ENCODE data around the gene SLC6A3.
"Not testable (repeated sequence)": the region's sequence is repeated elsewhere in the genome, so short reads cannot be mapped to it uniquely, and the experiment has no call there.

SLC6A3 gene

GRCh38 chr5:1360861-1361260, 84.4 kb downstream of the SLC6A3 start:
- WGBS, 2 experiments, result 84 to 93% methylated on average over 4 of the region's 4 CpGs
- Histone ChIP-seq H3K27me3 (ENCODE audit: control insufficient read depth, insufficient read depth, low read length, poor library complexity, severe bottlenecking) (no peaks in the 10 kb centered on the region), H3K9me3 (ENCODE audit: control insufficient read depth, low read length) (no peaks in the 10 kb centered on the region), H3K4me1 (ENCODE audit: control insufficient read depth, insufficient read depth, low read length) (no peaks in the 10 kb centered on the region), H3K27ac (ENCODE audit: insufficient read depth, low read depth, low read length, poor library complexity, severe bottlenecking) (no peak overlapping the region), H3K4me3 (ENCODE audit: insufficient read depth, low read depth, low read length) (no peak overlapping the region), H3K36me3 (ENCODE audit: control insufficient read depth, insufficient read depth, low read length) (no peaks in the 10 kb centered on the region)

- H3K4me3 ChIP-seq (ENCODE audit: insufficient read depth, low read depth, low read length); H3K4me1 ChIP-seq (ENCODE audit: control insufficient read depth, insufficient read depth, low read length); H3K27me3 ChIP-seq (ENCODE audit: control insufficient read depth, insufficient read depth, low read length, poor library complexity, severe bottlenecking); H3K9me3 ChIP-seq (ENCODE audit: control insufficient read depth, low read length); H3K36me3 ChIP-seq (ENCODE audit: control insufficient read depth, insufficient read depth, low read length); H3K27ac ChIP-seq (ENCODE audit: insufficient read depth, low read depth, low read length, poor library complexity, severe bottlenecking): not testable (repeated sequence)
- 89 to 92% methylated on average over 7 of the region's 7 CpGs for WGBS, 2 experiments
Observed at GRCh38 chr5:1360367-1360766, 84.9 kb downstream of the SLC6A3 start.

- Histone ChIP-seq H3K27ac (ENCODE audit: insufficient read depth, low read depth, low read length, poor library complexity, severe bottlenecking) (no peak overlapping the region), H3K4me3 (ENCODE audit: insufficient read depth, low read depth, low read length) (no peak overlapping the region), H3K27me3 (ENCODE audit: control insufficient read depth, insufficient read depth, low read length, poor library complexity, severe bottlenecking) (no peaks in the 10 kb centered on the region), H3K4me1 (ENCODE audit: control insufficient read depth, insufficient read depth, low read length) (no peaks in the 10 kb centered on the region), H3K9me3 (ENCODE audit: control insufficient read depth, low read length) (no peaks in the 10 kb centered on the region), H3K36me3 (ENCODE audit: control insufficient read depth, insufficient read depth, low read length) (no peaks in the 10 kb centered on the region)
- WGBS, 2 experiments, result 96 to 98% methylated on average over 10 to 11 of the region's 11 CpGs
Observed at GRCh38 chr5:1359713-1360112, 85.5 kb downstream of the SLC6A3 start.

GRCh38 chr5:1359031-1359645, 86.1 kb downstream of the SLC6A3 start:
- H3K9me3 ChIP-seq (ENCODE audit: control insufficient read depth, low read length), result no peaks in the 10 kb centered on the region
- H3K4me3 ChIP-seq (ENCODE audit: insufficient read depth, low read depth, low read length), result no peak overlapping the region
- no peaks in the 10 kb centered on the region for H3K27me3 ChIP-seq (ENCODE audit: control insufficient read depth, insufficient read depth, low read length, poor library complexity, severe bottlenecking)
- no peaks in the 10 kb centered on the region for H3K4me1 ChIP-seq (ENCODE audit: control insufficient read depth, insufficient read depth, low read length)
- 90 to 92% methylated on average over 31 of the region's 31 CpGs for WGBS, 2 experiments
- H3K27ac ChIP-seq (ENCODE audit: insufficient read depth, low read depth, low read length, poor library complexity, severe bottlenecking), result no peak overlapping the region
- H3K36me3 ChIP-seq (ENCODE audit: control insufficient read depth, insufficient read depth, low read length), result no peaks in the 10 kb centered on the region

- no peaks in the 10 kb centered on the region for H3K4me1 ChIP-seq (ENCODE audit: control insufficient read depth, insufficient read depth, low read length)
- H3K36me3 ChIP-seq (ENCODE audit: control insufficient read depth, insufficient read depth, low read length), result no peaks in the 10 kb centered on the region
- no peaks in the 10 kb centered on the region for H3K27me3 ChIP-seq (ENCODE audit: control insufficient read depth, insufficient read depth, low read length, poor library complexity, severe bottlenecking)
- no peak overlapping the region for H3K27ac ChIP-seq (ENCODE audit: insufficient read depth, low read depth, low read length, poor library complexity, severe bottlenecking)
- 93% methylated on average over 10 of the region's 10 CpGs for WGBS, 2 experiments
- no peaks in the 10 kb centered on the region for H3K9me3 ChIP-seq (ENCODE audit: control insufficient read depth, low read length)
- no peak overlapping the region for H3K4me3 ChIP-seq (ENCODE audit: insufficient read depth, low read depth, low read length)
Observed at GRCh38 chr5:1358726-1359025, 86.6 kb downstream of the SLC6A3 start.

- Histone ChIP-seq H3K9me3 (ENCODE audit: control insufficient read depth, low read length) (no peaks in the 10 kb centered on the region), H3K36me3 (ENCODE audit: control insufficient read depth, insufficient read depth, low read length) (no peaks in the 10 kb centered on the region), H3K4me1 (ENCODE audit: control insufficient read depth, insufficient read depth, low read length) (no peaks in the 10 kb centered on the region), H3K27ac (ENCODE audit: insufficient read depth, low read depth, low read length, poor library complexity, severe bottlenecking) (no peak overlapping the region), H3K4me3 (ENCODE audit: insufficient read depth, low read depth, low read length) (no peak overlapping the region), H3K27me3 (ENCODE audit: control insufficient read depth, insufficient read depth, low read length, poor library complexity, severe bottlenecking) (no peaks in the 10 kb centered on the region)
- WGBS, 2 experiments, result 93 to 94% methylated on average over 25 of the region's 25 CpGs
Observed at GRCh38 chr5:1357946-1358725, 87.1 kb downstream of the SLC6A3 start.

GRCh38 chr5:1356873-1357787, 88.1 kb downstream of the SLC6A3 start:
- Histone ChIP-seq H3K4me3 (ENCODE audit: insufficient read depth, low read depth, low read length) (no peak overlapping the region), H3K36me3 (ENCODE audit: control insufficient read depth, insufficient read depth, low read length) (no peaks in the 10 kb centered on the region), H3K4me1 (ENCODE audit: control insufficient read depth, insufficient read depth, low read length) (no peaks in the 10 kb centered on the region), H3K27ac (ENCODE audit: insufficient read depth, low read depth, low read length, poor library complexity, severe bottlenecking) (no peak overlapping the region), H3K27me3 (ENCODE audit: control insufficient read depth, insufficient read depth, low read length, poor library complexity, severe bottlenecking) (no peaks in the 10 kb centered on the region), H3K9me3 (ENCODE audit: control insufficient read depth, low read length) (no peaks in the 10 kb centered on the region)
- whole genome bisulfite sequencing, 2 experiments, result 87 to 89% methylated on average over 28 of the region's 28 CpGs

- H3K9me3 ChIP-seq (ENCODE audit: control insufficient read depth, low read length), result no peaks in the 10 kb centered on the region
- no peaks in the 10 kb centered on the region for H3K27me3 ChIP-seq (ENCODE audit: control insufficient read depth, insufficient read depth, low read length, poor library complexity, severe bottlenecking)
- no peaks in the 10 kb centered on the region for H3K36me3 ChIP-seq (ENCODE audit: control insufficient read depth, insufficient read depth, low read length)
- no peak overlapping the region for H3K27ac ChIP-seq (ENCODE audit: insufficient read depth, low read depth, low read length, poor library complexity, severe bottlenecking)
- WGBS, 2 experiments, result 46 to 66% methylated on average over 4 of the region's 4 CpGs
- H3K4me3 ChIP-seq (ENCODE audit: insufficient read depth, low read depth, low read length), result no peak overlapping the region
- no peaks in the 10 kb centered on the region for H3K4me1 ChIP-seq (ENCODE audit: control insufficient read depth, insufficient read depth, low read length)
Observed at GRCh38 chr5:1354576-1354975, 90.7 kb downstream of the SLC6A3 start.

GRCh38 chr5:1352231-1353219, 92.7 kb downstream of the SLC6A3 start:
- WGBS, 2 experiments, result 77 to 82% methylated on average over 10 of the region's 10 CpGs
- H3K4me3 ChIP-seq (ENCODE audit: insufficient read depth, low read depth, low read length), result no peak overlapping the region
- no peak overlapping the region for H3K27ac ChIP-seq (ENCODE audit: insufficient read depth, low read depth, low read length, poor library complexity, severe bottlenecking)
- no peaks in the 10 kb centered on the region for H3K36me3 ChIP-seq (ENCODE audit: control insufficient read depth, insufficient read depth, low read length)
- no peaks in the 10 kb centered on the region for H3K9me3 ChIP-seq (ENCODE audit: control insufficient read depth, low read length)
- H3K4me1 ChIP-seq (ENCODE audit: control insufficient read depth, insufficient read depth, low read length), result no peaks in the 10 kb centered on the region
- H3K27me3 ChIP-seq (ENCODE audit: control insufficient read depth, insufficient read depth, low read length, poor library complexity, severe bottlenecking), result no peaks in the 10 kb centered on the region

All from ectodermal cell (in vitro differentiated cells).